Osteocyte (in vitro differentiated cells): ENCODE measurements around the gene IFIT1B. TPM values are rescaled to one million over a fixed set of nuclear protein-coding genes. Genes with fewer than 3 reads are reported as not detected.

Experiments
- DNase-seq: peaks from one replicate; pipeline ENCODE4 v3.0.0; 2021; ENCODE audit warnings: mixed read lengths; ENCODE audit not compliant: unreplicated experiment; ENCODE audit errors: extremely low spot score
- H3K27ac Mint-ChIP-seq: one replicate; pipeline ENCODE4 v1.8.0; 2021; ENCODE audit warnings: mild to moderate bottlenecking, mixed read lengths; ENCODE audit not compliant: unreplicated experiment
- H3K27me3 Mint-ChIP-seq: one replicate; pipeline ENCODE4 v1.8.0; 2021; ENCODE audit warnings: mixed read lengths; ENCODE audit not compliant: unreplicated experiment
- H3K36me3 Mint-ChIP-seq: one replicate; pipeline ENCODE4 v1.8.0; 2021; ENCODE audit warnings: mixed read lengths; ENCODE audit not compliant: unreplicated experiment
- H3K4me1 Mint-ChIP-seq: one replicate; pipeline ENCODE4 v1.8.0; 2021; ENCODE audit warnings: mixed read lengths; ENCODE audit not compliant: unreplicated experiment
- H3K4me3 Mint-ChIP-seq: one replicate; pipeline ENCODE4 v1.8.0; 2021; ENCODE audit warnings: mild to moderate bottlenecking, moderate library complexity, mixed read lengths; ENCODE audit not compliant: unreplicated experiment
- H3K9me3 Mint-ChIP-seq: one replicate; pipeline ENCODE4 v1.8.0; 2021; ENCODE audit warnings: mixed read lengths; ENCODE audit not compliant: unreplicated experiment
- CTCF ChIP-seq: fragments of 200-600 bp; sonication (generic); IDR thresholded peaks from 2 replicates; pipeline ENCODE4 v1.5.0; 2021; ENCODE audit warnings: antibody characterized with exemption, mild to moderate bottlenecking, moderate library complexity
- total RNA-seq: library from RNA; stranded (reverse); gene quantifications from 2 replicates; pipeline ENCODE4 v1.2.1, GENCODE V29; 2021

The IFIT1B gene
- total RNA-seq, 1 donor from 2014 or later: not detected

GRCh38 chr10:89357975-89358374 lies 19.9 kb upstream of the IFIT1B start:
- Mint-ChIP-seq H3K9me3 (peaks cover 4% of the 10 kb centered on the region), H3K27me3 (no peaks in the 10 kb centered on the region), H3K4me3 (no peak overlapping the region), H3K27ac (no peak overlapping the region), H3K36me3 (peaks cover 5% of the 10 kb centered on the region), H3K4me1 (peaks cover 17% of the 10 kb centered on the region)
- no peak for DNase-seq
- no peak for TF ChIP-seq CTCF

GRCh38 chr10:89360157-89360556 lies 17.7 kb upstream of the IFIT1B start:
- DNase-seq: no peak
- no peak overlapping the region for H3K4me3 Mint-ChIP-seq
- peaks cover 9% of the 10 kb centered on the region for H3K4me1 Mint-ChIP-seq
- TF ChIP-seq CTCF: no peak
- no peaks in the 10 kb centered on the region for H3K9me3 Mint-ChIP-seq
- no peaks in the 10 kb centered on the region for H3K27me3 Mint-ChIP-seq
- H3K27ac Mint-ChIP-seq: no peak overlapping the region
- no peaks in the 10 kb centered on the region for H3K36me3 Mint-ChIP-seq

GRCh38 chr10:89362929-89363328 lies 14.9 kb upstream of the IFIT1B start:
- Mint-ChIP-seq H3K36me3 (peaks cover 3% of the 10 kb centered on the region), H3K4me3 (no peak overlapping the region), H3K27ac (no peak overlapping the region), H3K9me3 (no peaks in the 10 kb centered on the region), H3K27me3 (no peaks in the 10 kb centered on the region), H3K4me1 (peaks cover 8% of the 10 kb centered on the region)
- TF ChIP-seq CTCF: no peak
- no peak for DNase-seq

- Mint-ChIP-seq H3K9me3 (no peaks in the 10 kb centered on the region), H3K27me3 (no peaks in the 10 kb centered on the region), H3K4me3 (no peak overlapping the region), H3K36me3 (peaks cover 3% of the 10 kb centered on the region), H3K4me1 (peaks cover 10% of the 10 kb centered on the region), H3K27ac (no peak overlapping the region)
- DNase-seq: no peak
- no peak for TF ChIP-seq CTCF
These were observed 14.0 kb upstream of the IFIT1B start for GRCh38 chr10:89363729-89364442.

GRCh38 chr10:89364531-89364930 lies 13.3 kb upstream of the IFIT1B start:
- TF ChIP-seq CTCF: no peak
- no peaks in the 10 kb centered on the region for H3K27me3 Mint-ChIP-seq
- no peak overlapping the region for H3K4me3 Mint-ChIP-seq
- H3K4me1 Mint-ChIP-seq: peaks cover 13% of the 10 kb centered on the region
- no peak overlapping the region for H3K27ac Mint-ChIP-seq
- H3K9me3 Mint-ChIP-seq: no peaks in the 10 kb centered on the region
- peaks cover 3% of the 10 kb centered on the region for H3K36me3 Mint-ChIP-seq
- no peak for DNase-seq
